Panc1 (cell line): Measurements from ENCODE around the gene PHLDB1. TPM values are rescaled to one million over a fixed set of nuclear protein-coding genes. Genes with fewer than 3 reads are reported as not detected.

Experiments
- ATAC-seq: fragments of 200-7000 bp; cut with Tn5 transposase; 2 replicates; pipeline ENCODE4 v1.9.1; 2020; ENCODE audit warnings: mild to moderate bottlenecking, moderate library complexity
- BruUV-seq: library from RNA; stranded (reverse); fragments of 400-500 nt; replicated peaks from 2 replicates; lab custom pipeline; 2021; lab: Mats Ljungman, UMichigan
- CTCF ChIA-PET: fragments of 300-600 bp; sonication (Branson Sonifier 250); formaldehyde crosslinking; loops from one replicate; lab custom pipeline; 2022; ENCODE audit warnings: antibody characterized with exemption; lab: Charles Lee
- POLR2A ChIA-PET: fragments of 300-600 bp; sonication (Branson Sonifier 250); formaldehyde crosslinking; loops from one replicate; lab custom pipeline; 2022; ENCODE audit warnings: antibody characterized with exemption; lab: Charles Lee
- DNase-seq: peaks from one replicate; pipeline ENCODE4 v3.0.0-alpha.2; 2010; ENCODE audit warnings: low read depth, low spot score
- H3K27ac ChIP-seq: 2 replicates; pipeline ENCODE4 v1.5.1; 2011; ENCODE audit warnings: mild to moderate bottlenecking, low read length, inconsistent platforms
- H3K27me3 ChIP-seq: fragments of 200-500 bp; sonication (Bioruptor generic); 2 replicates; pipeline ENCODE4 v1.6.0; 2014; ENCODE audit warnings: low read length, inconsistent platforms; ENCODE audit not compliant: control insufficient read depth, insufficient read depth
- H3K36me3 ChIP-seq: fragments of 200-500 bp; sonication (Bioruptor generic); 2 replicates; pipeline ENCODE4 v1.5.1; 2014; ENCODE audit warnings: inconsistent platforms, mild to moderate bottlenecking, low read length, moderate library complexity; ENCODE audit not compliant: control insufficient read depth, insufficient read depth
- H3K4me1 ChIP-seq: 2 replicates; pipeline ENCODE4 v1.5.1; 2011; ENCODE audit warnings: inconsistent platforms, mild to moderate bottlenecking, low read length, moderate library complexity; ENCODE audit not compliant: control insufficient read depth, insufficient read depth
- H3K4me3 ChIP-seq, 2 experiments: 2 replicates each; pipeline ENCODE4 v1.5.1; 2011 to 2012; ENCODE audit warnings: low read depth in 2 of 2, low read length in 2 of 2, mild to moderate bottlenecking in 2 of 2, inconsistent platforms in 1 of 2, moderate library complexity in 1 of 2
- H3K9me3 ChIP-seq: fragments of 200-500 bp; sonication (Bioruptor generic); 2 replicates; pipeline ENCODE4 v1.5.1; 2014; ENCODE audit warnings: low read depth, mild to moderate bottlenecking, inconsistent platforms, low read length, moderate library complexity; ENCODE audit not compliant: control insufficient read depth, insufficient read depth
- POLR2AphosphoS5 ChIP-seq: IDR thresholded peaks from 2 replicates; pipeline ENCODE4 v1.6.1; 2012; ENCODE audit warnings: mild to moderate bottlenecking, low read depth, low read length, moderate library complexity
- SIN3A ChIP-seq: IDR thresholded peaks from 2 replicates; pipeline ENCODE4 v1.6.1; 2012; ENCODE audit warnings: low read depth, mild to moderate bottlenecking, low read length, moderate library complexity, borderline replicate concordance; ENCODE audit not compliant: insufficient read depth
- TCF7L2 ChIP-seq: IDR thresholded peaks from 2 replicates; pipeline ENCODE4 v1.6.1; 2011; ENCODE audit warnings: mild to moderate bottlenecking, low read depth, low read length, inconsistent platforms
- in situ Hi-C: cut with HindIII; loops from 2 replicates; pipeline ENCODE4 v1.10.0; 2016; ENCODE audit warnings: low sequenced_read_pairs, low pct_unique_long_range_greater_than_20kb
- intact Hi-C: fragments of 100-400 bp; cut with micrococcal nuclease; formaldehyde crosslinking; loops from one replicate; pipeline ENCODE4 v1.10.0; 2022; ENCODE audit not compliant: unreplicated experiment
- total RNA-seq: library from RNA; stranded (reverse); gene quantifications from one replicate; pipeline ENCODE4 v1.2.1, GENCODE V29; 2021; ENCODE audit not compliant: unreplicated experiment
- TF ChIP-seq, protein P1 (sequence below): fragments of 450-650 bp; IDR thresholded peaks from 2 replicates; pipeline ENCODE4 v1.5.1; 2017; ENCODE audit warnings: mild to moderate bottlenecking
- TF ChIP-seq, protein P2 (sequence below), 2 experiments: IDR thresholded peaks; 2 replicates each; pipeline ENCODE4 v1.6.1; 2011 to 2012; ENCODE audit warnings: low read depth in 2 of 2, control low read depth in 1 of 2, low read length in 1 of 2, mild to moderate bottlenecking in 1 of 2, moderate library complexity in 1 of 2; ENCODE audit not compliant: insufficient read depth in 1 of 2

PHLDB1 gene
- total RNA-seq, 1 experiment from 2014 or later = 97.7 TPM

DNA sequence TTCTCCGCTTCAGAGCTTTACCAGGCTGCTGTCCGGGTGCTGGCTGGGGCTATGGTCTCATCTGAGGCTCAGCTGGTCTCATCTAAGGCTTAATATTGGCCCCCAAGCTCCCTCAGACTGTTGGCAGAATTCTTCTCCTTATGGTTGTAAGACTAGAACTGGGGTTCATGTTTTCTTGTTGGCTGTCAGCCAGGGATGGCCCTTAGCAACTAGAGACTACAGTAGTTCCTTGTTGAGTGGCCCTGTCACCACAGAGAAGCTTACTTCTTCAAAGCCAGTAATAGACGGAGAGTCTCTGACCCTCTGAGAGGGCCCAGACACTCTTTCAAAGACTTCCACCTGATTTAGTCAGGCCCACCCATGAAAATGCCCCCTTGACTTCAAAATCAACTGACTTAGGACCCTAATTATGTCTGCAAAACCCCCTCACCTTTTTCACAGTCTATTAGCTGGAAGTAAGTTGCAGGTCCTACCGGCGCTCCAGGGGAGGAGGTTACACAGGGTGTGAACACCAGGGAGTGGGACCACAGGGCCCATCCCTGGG lies 96.2 kb downstream of the PHLDB1 start:
- Histone ChIP-seq H3K36me3 (no peaks in the 10 kb centered on the region), H3K4me3 (no peak overlapping the region), H3K9me3 (no peaks in the 10 kb centered on the region; the same call in 1 of the 2 replicates), H3K4me1 (no peaks in the 10 kb centered on the region), H3K27ac (no peak overlapping the region), H3K27me3 (no peaks in the 10 kb centered on the region)
- ChIA-PET POLR2A (no interaction called here), CTCF (no interaction called here)
- ATAC-seq (no peak), DNase-seq (no peak)
- in situ Hi-C loops = no loop called here
- TF ChIP-seq, protein P1, sequence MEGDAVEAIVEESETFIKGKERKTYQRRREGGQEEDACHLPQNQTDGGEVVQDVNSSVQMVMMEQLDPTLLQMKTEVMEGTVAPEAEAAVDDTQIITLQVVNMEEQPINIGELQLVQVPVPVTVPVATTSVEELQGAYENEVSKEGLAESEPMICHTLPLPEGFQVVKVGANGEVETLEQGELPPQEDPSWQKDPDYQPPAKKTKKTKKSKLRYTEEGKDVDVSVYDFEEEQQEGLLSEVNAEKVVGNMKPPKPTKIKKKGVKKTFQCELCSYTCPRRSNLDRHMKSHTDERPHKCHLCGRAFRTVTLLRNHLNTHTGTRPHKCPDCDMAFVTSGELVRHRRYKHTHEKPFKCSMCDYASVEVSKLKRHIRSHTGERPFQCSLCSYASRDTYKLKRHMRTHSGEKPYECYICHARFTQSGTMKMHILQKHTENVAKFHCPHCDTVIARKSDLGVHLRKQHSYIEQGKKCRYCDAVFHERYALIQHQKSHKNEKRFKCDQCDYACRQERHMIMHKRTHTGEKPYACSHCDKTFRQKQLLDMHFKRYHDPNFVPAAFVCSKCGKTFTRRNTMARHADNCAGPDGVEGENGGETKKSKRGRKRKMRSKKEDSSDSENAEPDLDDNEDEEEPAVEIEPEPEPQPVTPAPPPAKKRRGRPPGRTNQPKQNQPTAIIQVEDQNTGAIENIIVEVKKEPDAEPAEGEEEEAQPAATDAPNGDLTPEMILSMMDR = no peak
- TF ChIP-seq, protein P2, sequence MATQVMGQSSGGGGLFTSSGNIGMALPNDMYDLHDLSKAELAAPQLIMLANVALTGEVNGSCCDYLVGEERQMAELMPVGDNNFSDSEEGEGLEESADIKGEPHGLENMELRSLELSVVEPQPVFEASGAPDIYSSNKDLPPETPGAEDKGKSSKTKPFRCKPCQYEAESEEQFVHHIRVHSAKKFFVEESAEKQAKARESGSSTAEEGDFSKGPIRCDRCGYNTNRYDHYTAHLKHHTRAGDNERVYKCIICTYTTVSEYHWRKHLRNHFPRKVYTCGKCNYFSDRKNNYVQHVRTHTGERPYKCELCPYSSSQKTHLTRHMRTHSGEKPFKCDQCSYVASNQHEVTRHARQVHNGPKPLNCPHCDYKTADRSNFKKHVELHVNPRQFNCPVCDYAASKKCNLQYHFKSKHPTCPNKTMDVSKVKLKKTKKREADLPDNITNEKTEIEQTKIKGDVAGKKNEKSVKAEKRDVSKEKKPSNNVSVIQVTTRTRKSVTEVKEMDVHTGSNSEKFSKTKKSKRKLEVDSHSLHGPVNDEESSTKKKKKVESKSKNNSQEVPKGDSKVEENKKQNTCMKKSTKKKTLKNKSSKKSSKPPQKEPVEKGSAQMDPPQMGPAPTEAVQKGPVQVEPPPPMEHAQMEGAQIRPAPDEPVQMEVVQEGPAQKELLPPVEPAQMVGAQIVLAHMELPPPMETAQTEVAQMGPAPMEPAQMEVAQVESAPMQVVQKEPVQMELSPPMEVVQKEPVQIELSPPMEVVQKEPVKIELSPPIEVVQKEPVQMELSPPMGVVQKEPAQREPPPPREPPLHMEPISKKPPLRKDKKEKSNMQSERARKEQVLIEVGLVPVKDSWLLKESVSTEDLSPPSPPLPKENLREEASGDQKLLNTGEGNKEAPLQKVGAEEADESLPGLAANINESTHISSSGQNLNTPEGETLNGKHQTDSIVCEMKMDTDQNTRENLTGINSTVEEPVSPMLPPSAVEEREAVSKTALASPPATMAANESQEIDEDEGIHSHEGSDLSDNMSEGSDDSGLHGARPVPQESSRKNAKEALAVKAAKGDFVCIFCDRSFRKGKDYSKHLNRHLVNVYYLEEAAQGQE (IDR thresholded peaks at IDR 0.05; ENCODE audit: insufficient read depth in 1 of 2, low read depth in 2 of 2, low read length in 1 of 2) = no peak
- TF ChIP-seq POLR2AphosphoS5 (no peak), TCF7L2 (no peak), SIN3A (no peak)
- intact Hi-C loops = no loop called here
- BruUV-seq = no TSS peak

DNA sequence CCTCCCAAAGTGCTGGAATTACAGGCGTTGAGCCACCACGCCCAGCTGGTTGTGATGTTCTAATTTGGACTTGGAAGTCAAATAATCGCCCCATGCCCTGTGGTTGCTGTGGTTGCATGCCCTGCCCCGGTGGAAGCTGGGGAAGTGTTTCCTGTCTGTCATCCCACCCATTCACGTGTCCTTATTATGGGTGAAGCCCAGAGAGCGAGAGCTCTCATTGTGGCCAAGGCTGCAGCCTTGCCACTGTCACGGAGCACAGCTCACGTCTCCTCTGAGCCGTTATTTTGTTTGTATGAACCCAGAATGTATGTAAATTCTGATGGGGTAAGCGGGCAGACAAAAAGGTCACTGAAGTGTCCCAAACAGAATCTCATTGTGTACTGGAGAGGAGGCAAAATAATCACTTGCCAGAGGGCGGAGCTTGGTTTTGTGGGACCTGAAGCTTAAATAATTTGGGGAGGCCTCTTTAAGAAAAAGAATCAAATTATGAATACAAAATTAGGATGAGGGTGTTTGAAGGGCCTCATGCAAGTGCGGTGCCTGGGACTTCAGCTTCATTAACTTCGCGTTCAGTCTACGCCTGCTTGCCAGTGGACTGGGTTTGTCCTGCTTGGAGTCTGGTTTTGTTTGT lies 97.8 kb downstream of the PHLDB1 start:
- intact Hi-C loops (no loop called here), in situ Hi-C loops (no loop called here)
- TF ChIP-seq TCF7L2 (no peak), POLR2AphosphoS5 (no peak), SIN3A (no peak)
- TF ChIP-seq, protein P2 (IDR thresholded peaks at IDR 0.05; ENCODE audit: insufficient read depth in 1 of 2, low read depth in 2 of 2, low read length in 1 of 2) = no peak
- TF ChIP-seq, protein P1 = no peak
- Histone ChIP-seq H3K4me3 (no peak overlapping the region), H3K36me3 (no peaks in the 10 kb centered on the region), H3K4me1 (no peaks in the 10 kb centered on the region), H3K27ac (no peak overlapping the region), H3K9me3 (no peaks in the 10 kb centered on the region; the same call in 1 of the 2 replicates), H3K27me3 (no peaks in the 10 kb centered on the region)
- BruUV-seq = no TSS peak
- ChIA-PET POLR2A (no interaction called here), CTCF (no interaction called here)
- DNase-seq (no peak), ATAC-seq (no peak)
